ENCODE data around the gene JPH4.

The JPH4 gene

GRCh38 chr14:23550812-23551265 is 27.8 kb downstream of the JPH4 start:
- peak overlapping the region; percentile 86 for H3K4me3 ChIP-seq (ENCODE audit: low read length)
- no peak for TF ChIP-seq CTCF (conservative IDR thresholded peaks at IDR 0.05; ENCODE audit: low read depth, low read length)
- DNase-seq (ENCODE audit: low read depth), result no peak

- no peak for TF ChIP-seq CTCF (conservative IDR thresholded peaks at IDR 0.05; ENCODE audit: low read depth, low read length)
- DNase-seq (ENCODE audit: low read depth), result no peak
- H3K4me3 ChIP-seq (ENCODE audit: low read length), result peak overlapping the region; percentile 86
Measured at GRCh38 chr14:23550131-23550811, 28.3 kb downstream of the JPH4 start.

GRCh38 chr14:23548351-23549318 is 30.0 kb downstream of the JPH4 start:
- no peak for TF ChIP-seq CTCF (conservative IDR thresholded peaks at IDR 0.05; ENCODE audit: low read depth, low read length)
- no peak for DNase-seq (ENCODE audit: low read depth)
- no peak overlapping the region for H3K4me3 ChIP-seq (ENCODE audit: low read length)

GRCh38 chr14:23547924-23548323 is 30.7 kb downstream of the JPH4 start:
- H3K4me3 ChIP-seq (ENCODE audit: low read length), result no peak overlapping the region
- no peak for DNase-seq (ENCODE audit: low read depth)
- TF ChIP-seq CTCF (conservative IDR thresholded peaks at IDR 0.05; ENCODE audit: low read depth, low read length), result no peak

GRCh38 chr14:23546450-23547035 is 32.0 kb downstream of the JPH4 start:
- no peak overlapping the region for H3K4me3 ChIP-seq (ENCODE audit: low read length)
- DNase-seq (ENCODE audit: low read depth), result no peak
- no peak for TF ChIP-seq CTCF (conservative IDR thresholded peaks at IDR 0.05; ENCODE audit: low read depth, low read length)

- H3K4me3 ChIP-seq (ENCODE audit: low read length), result no peak overlapping the region
- DNase-seq (ENCODE audit: low read depth), result no peak
- TF ChIP-seq CTCF (conservative IDR thresholded peaks at IDR 0.05; ENCODE audit: low read depth, low read length), result no peak
Measured at GRCh38 chr14:23545740-23546365, 32.7 kb downstream of the JPH4 start.

All from retinal pigment epithelial cell (primary cell).